ENCODE results near the gene APBA2. TPM values are rescaled to one million over a fixed set of nuclear protein-coding genes. Genes with fewer than 3 reads are reported as not detected.

APBA2 gene
- total RNA-seq, 2 experiments from 2014 or later: not detected

DNA sequence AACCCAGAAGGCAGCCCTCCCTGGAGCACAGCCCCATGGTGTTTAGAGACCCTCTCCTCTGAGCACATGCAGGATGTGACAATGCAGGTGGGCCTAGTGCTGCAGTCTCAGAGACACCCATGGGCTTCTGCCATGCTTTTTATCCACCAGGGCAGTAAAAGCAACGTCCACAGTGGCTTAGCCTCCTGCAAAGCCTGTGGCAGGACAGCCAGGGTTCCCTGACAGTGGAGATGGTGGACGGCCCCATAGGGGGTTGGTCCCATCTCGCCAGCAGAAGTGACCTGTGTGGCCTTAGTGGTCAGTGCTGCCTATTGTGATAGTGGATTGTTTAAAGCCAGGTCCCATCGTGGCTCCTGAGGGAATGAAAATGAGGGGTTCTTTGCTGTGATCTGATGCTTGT, 46.6 kb downstream of the APBA2 start:
- BruUV-seq (replicated peaks): no TSS peak
- Histone ChIP-seq H3K4me3 (ENCODE audit: low read depth, low read length, poor library complexity, severe bottlenecking) (no peak overlapping the region), H3K9me2 (ENCODE audit: insufficient read depth, low read length) (no peaks in the 10 kb centered on the region), H2AFZ (ENCODE audit: low read length) (no peak overlapping the region), H4K20me1 (ENCODE audit: insufficient read depth, low read length) (no peaks in the 10 kb centered on the region), H3K79me2 (ENCODE audit: insufficient read depth, low read depth, low read length) (no peaks in the 10 kb centered on the region), H3K27ac (ENCODE audit: low read depth, low read length, poor library complexity, severe bottlenecking) (no peak overlapping the region), H3K9me3 (ENCODE audit: low read length) (no peaks in the 10 kb centered on the region), H3K4me2 (ENCODE audit: low read length) (no peak overlapping the region), H3K4me1 (ENCODE audit: insufficient read depth, low read length, poor library complexity, severe bottlenecking) (peaks cover 7% of the 10 kb centered on the region), H3K36me3 (ENCODE audit: insufficient read depth, low read length) (no peaks in the 10 kb centered on the region)
- CTCF ChIA-PET (ENCODE audit: unreplicated experiment): no interaction called here
- intact Hi-C loops (cut with micrococcal nuclease; ENCODE audit: unreplicated experiment): no loop called here
- TF ChIP-seq, protein P1, sequence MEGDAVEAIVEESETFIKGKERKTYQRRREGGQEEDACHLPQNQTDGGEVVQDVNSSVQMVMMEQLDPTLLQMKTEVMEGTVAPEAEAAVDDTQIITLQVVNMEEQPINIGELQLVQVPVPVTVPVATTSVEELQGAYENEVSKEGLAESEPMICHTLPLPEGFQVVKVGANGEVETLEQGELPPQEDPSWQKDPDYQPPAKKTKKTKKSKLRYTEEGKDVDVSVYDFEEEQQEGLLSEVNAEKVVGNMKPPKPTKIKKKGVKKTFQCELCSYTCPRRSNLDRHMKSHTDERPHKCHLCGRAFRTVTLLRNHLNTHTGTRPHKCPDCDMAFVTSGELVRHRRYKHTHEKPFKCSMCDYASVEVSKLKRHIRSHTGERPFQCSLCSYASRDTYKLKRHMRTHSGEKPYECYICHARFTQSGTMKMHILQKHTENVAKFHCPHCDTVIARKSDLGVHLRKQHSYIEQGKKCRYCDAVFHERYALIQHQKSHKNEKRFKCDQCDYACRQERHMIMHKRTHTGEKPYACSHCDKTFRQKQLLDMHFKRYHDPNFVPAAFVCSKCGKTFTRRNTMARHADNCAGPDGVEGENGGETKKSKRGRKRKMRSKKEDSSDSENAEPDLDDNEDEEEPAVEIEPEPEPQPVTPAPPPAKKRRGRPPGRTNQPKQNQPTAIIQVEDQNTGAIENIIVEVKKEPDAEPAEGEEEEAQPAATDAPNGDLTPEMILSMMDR (conservative IDR thresholded peaks at IDR 0.05; ENCODE audit: low read length): no peak
- TF ChIP-seq EZH2phosphoT487 (IDR thresholded peaks at IDR 0.05; ENCODE audit: borderline replicate concordance, low read depth, low read length): no peak
- no peak for DNase-seq (ENCODE audit: low spot score)
- POLR2A ChIA-PET: no interaction called here

- no peaks in the 10 kb centered on the region for H3K79me2 ChIP-seq (ENCODE audit: insufficient read depth, low read depth, low read length)
- CTCF ChIA-PET (ENCODE audit: unreplicated experiment): no interaction called here
- no peak for TF ChIP-seq EZH2phosphoT487 (IDR thresholded peaks at IDR 0.05; ENCODE audit: borderline replicate concordance, low read depth, low read length)
- TF ChIP-seq, protein P1 (conservative IDR thresholded peaks at IDR 0.05; ENCODE audit: low read length): no peak
- H3K36me3 ChIP-seq (ENCODE audit: insufficient read depth, low read length): no peaks in the 10 kb centered on the region
- H2AFZ ChIP-seq (ENCODE audit: low read length): no peak overlapping the region
- no peaks in the 10 kb centered on the region for H4K20me1 ChIP-seq (ENCODE audit: insufficient read depth, low read length)
- no peak for DNase-seq (ENCODE audit: low spot score)
- no peak overlapping the region for H3K27ac ChIP-seq (ENCODE audit: low read depth, low read length, poor library complexity, severe bottlenecking)
- peaks cover 14% of the 10 kb centered on the region for H3K4me1 ChIP-seq (ENCODE audit: insufficient read depth, low read length, poor library complexity, severe bottlenecking)
- H3K4me2 ChIP-seq (ENCODE audit: low read length): no peak overlapping the region
- intact Hi-C loops (cut with micrococcal nuclease; ENCODE audit: unreplicated experiment): loop anchor here (2.0 kb wide), 1 partner anchor 41 kb away; no protein-coding TSS in a partner anchor
- BruUV-seq (replicated peaks): no TSS peak
- H3K9me3 ChIP-seq (ENCODE audit: low read length): no peaks in the 10 kb centered on the region
- H3K9me2 ChIP-seq (ENCODE audit: insufficient read depth, low read length): no peaks in the 10 kb centered on the region
- H3K4me3 ChIP-seq (ENCODE audit: low read depth, low read length, poor library complexity, severe bottlenecking): no peak overlapping the region
- POLR2A ChIA-PET: no interaction called here
These were observed 48.1 kb downstream of the APBA2 start for GRCh38 chr15:28933710-28934445.

- CTCF ChIA-PET (ENCODE audit: unreplicated experiment): no interaction called here
- no peak for TF ChIP-seq EZH2phosphoT487 (IDR thresholded peaks at IDR 0.05; ENCODE audit: borderline replicate concordance, low read depth, low read length)
- TF ChIP-seq, protein P1 (conservative IDR thresholded peaks at IDR 0.05; ENCODE audit: low read length): no peak
These were observed 48.9 kb downstream of the APBA2 start for GRCh38 chr15:28934645-28935044.

More at GRCh38 chr15:28934645-28935044, 48.9 kb downstream of the APBA2 start:
- Histone ChIP-seq H4K20me1 (ENCODE audit: insufficient read depth, low read length) (no peaks in the 10 kb centered on the region), H3K9me3 (ENCODE audit: low read length) (no peaks in the 10 kb centered on the region), H3K36me3 (ENCODE audit: insufficient read depth, low read length) (no peaks in the 10 kb centered on the region), H3K27ac (ENCODE audit: low read depth, low read length, poor library complexity, severe bottlenecking) (no peak overlapping the region), H3K4me2 (ENCODE audit: low read length) (no peak overlapping the region), H3K4me3 (ENCODE audit: low read depth, low read length, poor library complexity, severe bottlenecking) (no peak overlapping the region), H3K4me1 (ENCODE audit: insufficient read depth, low read length, poor library complexity, severe bottlenecking) (peaks cover 14% of the 10 kb centered on the region), H3K9me2 (ENCODE audit: insufficient read depth, low read length) (no peaks in the 10 kb centered on the region), H3K79me2 (ENCODE audit: insufficient read depth, low read depth, low read length) (no peaks in the 10 kb centered on the region), H2AFZ (ENCODE audit: low read length) (no peak overlapping the region)
- DNase-seq (ENCODE audit: low spot score): no peak
- intact Hi-C loops (cut with micrococcal nuclease; ENCODE audit: unreplicated experiment): loop anchor here (2.0 kb wide), 1 partner anchor 40 kb away; no protein-coding TSS in a partner anchor
- POLR2A ChIA-PET: no interaction called here
- BruUV-seq (replicated peaks): no TSS peak

All from OCI-LY7 (cell line).